ENCODE results near the gene SLC12A8.

The SLC12A8 gene

DNA sequence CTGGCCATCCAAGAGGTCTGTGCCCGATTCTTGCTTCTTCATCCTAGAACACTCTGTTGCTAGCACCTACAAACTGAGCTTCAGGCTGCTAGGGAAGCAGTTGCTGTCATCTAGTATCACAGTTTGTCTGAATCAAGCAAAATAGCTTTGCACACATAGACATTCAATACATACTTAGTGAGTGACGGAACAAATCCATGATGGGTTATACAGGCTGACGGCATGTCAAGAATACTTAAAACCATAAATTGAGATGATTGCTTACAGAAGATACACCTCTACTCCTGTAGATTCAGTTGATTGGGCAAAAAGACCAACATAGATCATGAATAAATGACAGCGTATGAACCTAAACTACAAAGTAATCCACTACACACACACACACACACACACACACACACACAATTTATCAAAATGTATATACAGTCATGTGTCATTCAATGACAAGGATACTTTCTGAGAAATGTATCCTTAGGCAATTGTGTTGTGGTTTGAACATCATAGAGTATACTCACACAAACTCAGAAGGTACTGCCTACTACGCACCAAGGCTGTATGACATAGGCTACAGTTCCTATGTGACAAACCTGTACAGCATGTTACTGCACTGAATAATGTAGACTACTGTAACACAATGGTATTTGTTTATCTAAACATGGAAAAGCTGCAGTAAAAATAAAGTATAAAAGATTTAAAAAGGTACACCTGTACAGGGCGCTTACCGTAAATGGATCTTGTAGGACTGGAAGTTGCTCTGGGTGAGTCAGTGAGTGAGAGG, 142.4 kb downstream of the SLC12A8 start:
- DNase-seq, result no peak

DNA sequence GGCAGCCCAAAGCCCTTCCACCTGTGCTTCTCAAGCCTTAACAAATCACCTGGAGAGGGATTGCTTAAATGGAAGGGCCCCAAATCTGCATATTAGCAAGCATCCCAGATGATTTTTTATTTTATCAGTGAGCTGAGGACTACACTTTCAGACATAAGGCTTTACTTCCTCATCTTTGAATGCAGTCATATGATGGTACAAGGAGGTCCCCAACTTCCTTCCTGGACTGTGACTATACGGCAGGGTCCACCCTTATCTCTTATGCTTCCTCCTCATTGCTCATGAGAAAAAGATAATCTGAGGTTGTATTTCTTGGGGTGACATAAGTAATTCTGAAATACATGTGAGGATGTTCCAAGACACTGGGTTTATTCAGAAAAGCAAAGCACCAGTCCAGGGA, 143.1 kb downstream of the SLC12A8 start:
- no peak for DNase-seq

DNA sequence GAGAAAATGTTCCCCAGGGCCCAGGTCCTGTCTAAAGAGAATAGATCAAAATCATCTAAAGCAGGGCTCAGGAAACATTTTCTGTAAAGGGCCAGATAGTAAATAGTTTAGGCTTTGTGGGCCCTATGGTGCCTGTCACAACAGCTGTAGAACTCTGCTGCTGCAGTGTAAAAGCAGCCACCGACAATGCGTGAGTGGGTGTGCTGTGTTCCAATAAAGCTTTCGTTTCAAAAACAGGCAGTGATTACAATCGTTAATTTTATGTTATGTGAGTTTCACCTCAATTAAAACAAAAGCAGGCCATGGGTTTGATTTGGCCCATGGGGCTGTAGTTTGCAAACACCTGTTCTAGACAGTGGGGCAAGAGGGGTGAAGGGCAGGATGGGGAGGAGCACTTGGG, 144.3 kb downstream of the SLC12A8 start:
- DNase-seq, result no peak

DNA sequence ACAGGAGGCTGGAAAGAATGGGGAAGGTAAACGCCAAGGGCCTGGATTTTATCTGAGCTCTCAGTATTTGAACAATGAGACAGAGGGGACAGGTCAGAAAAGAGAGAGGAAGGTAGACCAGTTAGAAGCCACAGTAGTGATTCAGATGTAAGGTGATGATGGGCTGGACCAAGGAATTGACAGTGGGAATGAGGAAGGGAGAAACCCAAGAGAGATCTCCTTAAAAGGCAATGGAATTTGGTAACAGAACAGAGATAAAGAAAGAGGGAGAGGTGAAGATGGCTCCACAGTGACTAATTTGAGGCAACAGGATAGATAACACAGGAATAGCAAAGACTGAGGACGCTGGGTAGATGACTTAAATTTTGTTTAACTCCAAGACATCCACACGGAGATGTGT, 145.3 kb downstream of the SLC12A8 start:
- no peak for DNase-seq

DNA sequence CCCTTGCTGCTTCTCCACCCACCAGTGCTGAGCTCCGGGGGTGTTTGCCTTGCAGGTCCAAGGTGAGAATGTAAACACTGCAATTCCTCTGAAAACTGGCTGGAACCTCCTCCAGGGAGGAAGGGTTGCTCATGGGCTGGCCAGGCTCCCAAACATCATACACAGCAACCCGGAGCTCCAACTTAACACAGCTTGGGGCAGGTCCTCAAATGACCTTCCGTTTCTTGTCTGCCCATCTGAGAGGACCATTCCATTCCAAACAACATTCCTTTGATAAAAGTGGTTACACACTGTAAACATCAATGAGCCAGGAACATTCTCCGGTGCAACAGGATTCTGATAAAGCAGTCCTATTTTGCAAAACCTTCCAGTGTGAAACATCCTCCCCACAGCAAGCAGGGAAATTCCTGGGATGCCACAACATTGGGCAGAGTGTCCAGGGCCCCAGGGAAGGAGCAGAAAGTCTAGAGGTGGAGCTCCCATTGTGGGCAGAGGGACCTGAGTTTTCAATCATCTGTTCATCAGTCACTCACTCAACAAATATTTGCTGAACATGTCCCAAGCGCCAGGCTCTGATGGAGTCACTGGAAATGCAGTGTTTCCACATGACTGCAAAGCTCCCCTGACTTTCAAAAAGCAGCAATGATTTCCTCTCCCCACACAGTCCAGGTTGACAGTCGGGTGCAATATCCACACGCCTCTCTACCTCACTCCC, 149.5 kb downstream of the SLC12A8 start:
- DNase-seq, result no peak

DNA sequence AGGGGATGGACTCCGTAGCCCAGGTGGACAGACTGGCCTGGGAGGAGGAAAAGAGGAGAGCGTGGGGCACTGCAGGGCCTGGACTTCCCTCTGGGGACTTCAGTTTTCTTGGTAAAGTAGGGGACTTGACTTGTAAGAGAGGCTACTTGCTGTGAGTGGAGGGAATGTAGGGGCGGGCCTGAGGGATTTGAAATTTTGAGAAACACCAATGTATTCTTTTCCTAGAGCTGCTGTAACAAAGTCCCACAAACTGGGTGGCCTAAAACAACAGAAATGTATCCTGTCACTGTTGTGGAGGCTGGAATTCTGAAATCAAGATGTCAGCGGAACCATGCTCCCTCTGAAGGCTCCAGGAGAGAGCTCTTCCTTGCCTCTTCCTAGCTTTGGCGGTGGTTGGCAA, 150.9 kb downstream of the SLC12A8 start:
- no peak for DNase-seq

DNA sequence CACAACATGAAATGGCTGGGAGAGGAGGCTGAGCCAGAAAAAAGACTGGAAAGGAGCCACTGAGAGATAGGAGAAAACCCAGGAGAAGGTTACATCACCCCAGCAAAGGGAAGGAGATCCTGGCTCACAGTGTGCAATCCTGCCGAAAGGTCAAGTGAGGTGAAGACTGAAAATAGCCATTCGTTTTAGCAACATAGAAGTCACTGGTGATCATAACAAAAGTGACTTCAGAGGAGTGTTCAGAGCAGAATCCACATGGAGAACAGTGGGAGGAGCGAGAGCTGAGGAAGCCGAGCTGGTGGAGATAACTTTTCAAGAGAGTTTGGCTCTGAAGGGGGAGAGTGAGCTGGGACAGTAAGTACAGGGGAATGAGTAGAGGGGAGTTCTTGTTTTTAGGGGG, 151.4 kb downstream of the SLC12A8 start:
- DNase-seq, result no peak

DNA sequence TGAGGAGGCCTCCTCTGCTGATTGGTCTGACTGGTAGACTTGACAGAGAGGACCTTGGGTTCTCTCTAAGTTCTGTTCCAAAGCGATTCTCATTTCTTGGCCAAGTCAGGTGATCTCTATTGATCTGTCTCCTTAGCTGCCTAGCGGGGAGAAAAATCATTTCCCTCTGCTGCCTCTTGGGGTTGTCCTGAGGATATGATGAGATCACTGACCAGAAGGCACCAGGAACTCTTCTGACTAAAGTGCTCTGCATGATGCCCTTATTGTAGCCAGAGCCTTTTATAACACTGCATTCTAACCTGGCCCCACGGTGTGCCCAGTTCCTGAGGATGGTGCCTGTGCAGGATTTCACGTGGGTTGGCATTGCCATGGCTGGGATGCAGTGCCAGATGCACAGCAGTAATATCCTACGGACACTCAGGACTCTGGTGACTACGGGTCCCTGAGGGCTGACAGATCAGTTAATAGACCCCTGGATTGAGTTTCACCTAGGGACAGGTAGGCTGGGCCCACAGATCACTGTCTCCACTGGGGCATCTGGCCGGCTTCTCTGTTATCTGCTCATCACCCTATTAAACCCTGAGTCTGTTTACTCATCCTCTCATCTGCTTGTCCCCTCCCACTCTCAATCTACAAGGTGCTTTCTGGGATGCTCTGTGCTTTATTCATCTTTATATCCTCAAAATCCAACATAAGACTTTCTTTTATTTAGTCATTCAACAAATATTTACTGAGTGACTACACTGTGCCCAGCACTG, 152.9 kb downstream of the SLC12A8 start:
- no peak for DNase-seq

DNA sequence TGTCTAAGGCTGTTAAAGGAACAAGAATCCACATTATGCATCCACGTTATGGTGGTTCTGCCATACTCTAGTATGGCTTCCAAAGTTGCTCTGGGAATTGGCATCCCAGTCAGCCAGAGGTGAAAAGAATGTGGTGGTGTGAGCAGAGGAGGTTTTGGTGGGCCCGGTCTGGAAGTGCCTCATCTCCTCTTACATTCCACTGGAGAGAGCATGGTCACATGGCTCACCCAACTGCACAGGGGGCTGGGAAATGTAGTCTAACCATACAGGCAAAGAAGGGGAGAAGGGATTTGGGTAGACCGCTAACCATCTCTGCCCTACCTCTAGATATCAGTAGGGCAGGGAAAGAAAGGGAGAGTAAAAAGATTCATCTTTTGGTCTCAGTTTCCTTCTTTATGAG, 153.6 kb downstream of the SLC12A8 start:
- DNase-seq, result no peak

DNA sequence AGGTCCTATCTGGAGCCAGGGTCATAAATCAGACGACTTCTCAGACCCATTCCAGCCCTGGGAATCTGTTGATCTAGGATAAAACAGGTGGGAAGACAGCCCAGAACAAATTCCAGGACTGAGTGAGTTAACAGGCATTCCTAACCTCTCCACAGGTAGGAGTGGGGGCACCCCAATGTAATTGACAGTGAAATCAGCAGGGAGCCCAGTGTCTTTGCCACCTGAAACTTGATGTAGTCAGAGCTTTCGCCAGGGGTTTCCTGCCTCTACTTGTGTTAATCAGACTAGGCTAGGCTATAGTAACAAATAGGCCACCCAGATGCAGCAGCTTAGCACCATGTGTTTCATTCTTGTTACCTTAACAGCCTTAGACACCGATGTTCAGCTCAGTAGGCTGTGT, 154.0 kb downstream of the SLC12A8 start:
- no peak for DNase-seq

DNA sequence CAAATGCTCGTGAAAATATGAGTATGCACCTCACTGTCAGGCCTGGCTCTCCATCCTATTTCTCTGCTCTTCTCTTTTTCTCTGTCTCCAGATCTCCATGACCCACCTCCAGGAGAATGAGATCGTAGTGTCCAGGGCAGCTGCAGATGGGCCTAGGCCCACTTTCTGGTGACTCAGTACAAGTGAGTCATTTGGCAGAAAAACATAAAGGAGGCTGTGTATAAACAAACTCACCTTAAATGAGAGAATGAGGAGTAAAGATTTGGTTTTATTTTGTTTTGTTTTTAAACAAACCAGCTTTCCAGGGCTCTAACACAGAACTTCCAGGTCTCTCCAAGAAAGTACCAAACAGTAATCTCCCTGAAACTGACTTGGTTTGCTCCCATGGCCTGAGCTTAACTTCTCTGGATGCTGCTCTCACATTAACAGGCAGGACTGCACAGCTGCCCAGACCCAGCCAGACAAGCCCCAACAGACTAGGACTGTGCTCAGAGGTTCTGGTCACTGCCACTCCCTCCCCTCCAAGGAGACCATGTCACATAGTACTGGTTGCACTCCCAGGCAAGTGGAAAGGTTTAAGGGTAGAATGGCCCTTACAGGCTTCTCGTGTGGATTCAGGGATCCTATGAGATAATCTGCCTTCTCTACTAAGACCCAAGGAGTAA, 155.2 kb downstream of the SLC12A8 start:
- DNase-seq, result no peak

DNA sequence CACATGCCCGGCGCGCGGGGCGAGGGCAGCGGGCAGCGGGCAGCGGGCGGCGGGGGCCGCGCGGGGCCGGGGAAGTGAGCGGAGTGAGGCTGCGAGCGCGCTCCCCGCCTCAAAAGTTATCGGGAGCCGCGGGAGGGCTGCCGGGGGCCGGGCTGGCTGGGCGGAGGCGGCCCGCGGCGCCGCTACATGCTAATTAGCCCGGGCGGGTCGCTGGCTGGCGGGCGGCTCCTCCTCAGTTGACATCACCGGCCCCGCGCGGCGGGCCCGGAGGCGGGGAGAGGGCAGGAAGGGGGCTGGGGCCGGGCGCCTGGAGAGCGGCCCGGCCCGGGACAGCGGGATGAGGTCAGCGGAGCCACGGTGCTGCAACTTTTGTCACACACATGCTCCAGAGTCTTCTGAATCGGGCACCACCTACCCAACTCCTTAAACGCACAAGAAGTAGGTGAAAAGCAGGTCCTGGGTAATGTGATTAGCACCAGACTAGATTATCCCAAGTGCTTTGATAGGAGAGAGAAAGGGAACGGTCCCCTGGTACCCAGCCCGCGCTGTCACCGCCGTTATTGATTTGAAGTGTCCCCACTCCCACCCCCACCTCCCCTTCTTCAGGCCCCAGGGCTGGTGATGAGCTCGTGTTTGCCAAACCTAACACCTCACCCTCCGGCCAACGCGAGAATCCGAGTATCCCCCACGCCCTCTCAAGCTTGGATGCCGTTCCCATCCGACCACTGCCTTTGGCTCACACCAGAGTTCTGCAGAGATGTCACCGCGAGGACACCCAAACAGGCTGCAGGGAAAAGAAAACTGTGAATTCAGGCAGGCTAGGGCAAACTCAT, 156.4 kb downstream of the SLC12A8 start, which contains the start of gene HEG1:
Gene HEG1 (minus strand): TSS at position 85 of the 833 bp plus-strand sequence. CDS start 107 bp downstream, outside the sequence.
- peak; percentile 67 for DNase-seq

DNA sequence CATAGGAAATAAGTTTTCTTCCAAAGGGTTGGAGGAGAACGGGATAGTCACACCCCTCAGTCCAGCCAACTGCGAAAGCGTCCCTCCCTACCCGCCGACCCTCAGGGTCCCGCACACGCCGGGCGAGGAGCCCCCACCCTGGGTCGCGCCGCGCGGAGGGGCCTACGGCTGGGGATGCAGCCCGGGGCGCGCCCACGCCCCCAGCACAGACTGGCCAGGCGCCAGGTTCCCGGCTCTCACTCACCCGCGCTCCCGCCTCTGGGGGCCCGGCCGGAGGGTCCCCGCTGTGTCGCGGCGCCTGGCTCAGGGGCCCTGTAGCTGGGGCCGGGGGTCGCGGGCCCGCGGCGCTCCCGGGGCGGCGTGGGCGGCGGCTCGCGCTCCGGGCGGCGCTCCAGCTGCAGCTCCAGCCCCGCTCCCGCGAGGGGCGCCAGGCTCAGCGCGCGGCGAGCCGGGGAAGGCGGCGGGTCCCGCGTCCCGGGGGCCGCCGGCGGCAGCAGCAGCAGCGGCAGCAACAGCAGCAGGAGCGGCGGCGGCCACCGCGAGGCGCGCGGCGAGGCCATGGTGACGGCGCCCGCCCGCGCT, 157.1 kb downstream of the SLC12A8 start:
- peak; percentile 44 for DNase-seq

DNA sequence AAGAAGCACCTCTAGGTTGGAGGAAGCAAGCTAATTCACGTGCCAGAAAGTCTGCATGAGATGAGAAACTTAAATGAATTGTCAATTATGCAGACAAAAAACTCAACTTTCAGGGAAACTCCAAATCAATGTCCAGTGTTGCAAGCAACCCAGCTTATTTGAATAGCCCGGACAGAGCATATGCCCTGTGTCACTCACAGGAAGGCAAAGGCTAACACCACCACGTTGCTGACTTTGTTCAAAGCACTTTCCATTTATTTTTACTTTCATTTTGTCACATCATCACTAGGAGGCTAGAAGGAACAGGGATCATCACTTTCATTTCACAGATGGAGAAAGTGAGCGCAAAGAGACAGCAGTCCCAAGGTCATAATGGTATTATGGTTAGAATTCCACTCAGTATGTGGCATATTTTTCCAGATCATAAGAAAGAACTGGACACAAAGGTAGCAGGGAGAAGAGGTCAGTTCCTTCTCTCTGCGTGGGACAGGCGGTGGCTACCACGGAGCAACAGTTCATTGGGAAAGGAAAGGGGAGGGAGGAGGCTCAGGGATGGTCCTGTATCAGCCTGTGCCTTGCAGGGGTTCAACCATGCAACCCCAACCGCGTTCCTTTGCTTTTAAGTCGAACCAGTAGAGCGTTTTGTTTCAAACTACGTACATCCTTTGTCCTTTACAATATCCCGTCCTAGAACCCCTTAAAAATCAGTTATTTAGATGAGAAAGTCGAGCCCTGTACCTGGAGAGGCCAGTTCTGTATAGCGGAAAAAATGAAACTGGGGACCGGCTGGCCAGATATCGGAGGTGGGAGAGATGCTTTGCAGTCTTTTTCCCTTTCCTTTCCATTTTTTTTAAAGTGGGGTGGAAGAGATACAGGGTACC, 157.9 kb downstream of the SLC12A8 start:
- DNase-seq, result peak; percentile 53

DNA sequence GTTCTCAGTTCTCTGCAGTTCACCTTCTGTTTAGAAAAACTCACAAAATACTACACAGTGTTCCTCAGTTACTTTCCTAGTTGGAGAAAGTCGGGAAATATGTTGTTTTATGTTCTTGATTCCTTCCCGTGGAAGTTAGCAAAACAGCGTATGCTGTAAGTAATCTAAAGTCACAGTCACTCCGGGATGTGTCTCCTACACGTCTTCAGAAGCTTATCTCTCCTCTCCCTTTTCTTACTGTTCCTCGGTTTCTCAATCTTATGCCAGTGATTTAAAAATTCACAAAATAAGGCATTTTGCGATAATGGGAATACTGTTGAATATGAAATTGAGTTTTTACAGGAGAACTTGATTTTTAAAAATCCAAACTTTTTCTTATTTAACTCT, 158.5 kb downstream of the SLC12A8 start:
- DNase-seq, result no peak

DNA sequence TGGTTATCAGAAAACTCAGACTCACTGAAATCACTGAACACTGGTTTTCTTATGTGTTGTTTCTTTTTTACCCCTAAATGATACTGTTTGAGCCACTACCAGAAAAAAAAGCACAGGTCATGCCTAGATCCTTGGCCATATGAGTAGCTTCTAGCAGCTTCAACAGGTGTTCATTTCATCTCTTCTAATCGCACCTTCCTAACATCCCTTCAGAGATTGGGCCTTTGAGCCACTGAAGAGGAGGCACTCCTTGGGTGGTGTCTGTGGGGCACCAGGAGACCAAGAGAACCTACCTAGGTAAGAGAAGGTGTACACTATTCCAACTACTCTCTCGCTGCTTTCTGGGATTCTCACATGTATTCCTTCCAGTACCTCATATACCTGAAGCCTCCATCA, 159.2 kb downstream of the SLC12A8 start:
- no peak for DNase-seq

DNA sequence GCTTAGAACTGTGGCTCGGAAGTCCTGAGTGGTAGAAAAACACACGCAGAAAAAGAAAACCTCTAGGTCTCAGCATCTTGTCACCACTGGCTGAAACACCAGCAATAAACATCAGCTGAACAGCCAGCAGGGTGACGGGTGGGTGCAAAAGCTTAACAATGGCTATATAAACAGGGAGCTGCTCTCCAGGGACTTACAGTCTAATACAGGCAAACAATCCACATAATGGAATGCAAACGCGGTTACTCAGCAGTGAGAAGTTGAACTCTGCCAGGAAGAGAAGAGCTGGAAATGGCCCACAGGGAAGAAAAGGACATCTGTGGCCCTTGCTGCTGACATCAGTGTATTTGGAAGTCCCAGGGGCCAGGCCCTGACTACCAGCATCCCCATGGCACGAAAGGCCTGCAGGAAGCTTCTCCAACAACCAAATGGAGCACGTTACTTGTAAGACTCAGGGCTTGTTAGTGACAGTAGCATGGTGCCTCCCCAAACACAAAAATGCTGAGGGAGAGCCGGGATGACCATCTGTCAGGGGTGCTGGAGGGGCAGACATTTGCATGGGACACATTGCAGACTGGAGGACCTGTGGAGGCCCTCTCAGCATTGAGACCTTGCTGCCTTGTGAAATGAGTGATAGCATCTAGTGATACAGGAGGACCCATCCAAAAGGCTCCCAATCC, 159.8 kb downstream of the SLC12A8 start:
- DNase-seq, result no peak

DNA sequence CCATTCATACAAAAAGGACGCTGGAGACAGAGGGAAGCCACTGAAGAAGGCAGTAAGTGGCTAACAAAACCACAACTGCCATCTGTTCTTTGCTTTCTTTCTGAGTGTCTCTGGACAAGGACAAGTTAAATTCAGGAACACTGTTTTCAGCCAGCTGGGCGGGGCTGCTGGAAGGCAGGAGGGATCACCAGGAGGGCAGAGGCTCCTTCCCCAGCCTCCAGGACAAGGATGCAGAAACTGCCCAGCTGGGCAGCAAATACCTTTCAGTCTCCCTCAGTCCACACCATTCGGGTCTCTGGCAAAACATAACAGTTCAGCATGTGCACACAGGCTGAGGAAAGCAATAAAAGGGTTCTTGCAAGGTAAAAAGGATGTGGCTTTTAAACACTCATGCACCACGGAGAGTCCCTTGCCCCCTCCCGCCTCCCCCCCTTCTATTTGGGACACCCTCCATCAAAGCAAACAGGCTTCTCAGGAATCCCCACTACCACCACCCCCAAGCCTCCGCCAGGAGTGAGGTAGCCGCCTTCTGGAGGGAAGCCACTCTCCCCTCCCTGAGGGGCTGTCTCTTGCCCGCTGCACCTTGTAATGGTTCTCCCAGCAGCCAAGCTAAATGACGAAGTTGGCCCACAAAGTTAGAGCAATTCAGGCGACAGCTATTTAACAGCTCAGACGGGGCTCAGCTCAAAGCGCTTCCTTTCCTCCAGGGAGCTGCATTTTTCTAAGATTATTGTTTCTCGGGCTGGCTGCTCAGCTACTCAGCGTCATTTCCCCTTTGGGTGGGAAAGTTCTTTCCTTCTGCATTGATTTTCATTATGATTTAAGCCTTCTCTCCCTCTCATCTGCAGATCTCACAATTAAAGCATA, 160.6 kb downstream of the SLC12A8 start:
- no peak for DNase-seq

DNA sequence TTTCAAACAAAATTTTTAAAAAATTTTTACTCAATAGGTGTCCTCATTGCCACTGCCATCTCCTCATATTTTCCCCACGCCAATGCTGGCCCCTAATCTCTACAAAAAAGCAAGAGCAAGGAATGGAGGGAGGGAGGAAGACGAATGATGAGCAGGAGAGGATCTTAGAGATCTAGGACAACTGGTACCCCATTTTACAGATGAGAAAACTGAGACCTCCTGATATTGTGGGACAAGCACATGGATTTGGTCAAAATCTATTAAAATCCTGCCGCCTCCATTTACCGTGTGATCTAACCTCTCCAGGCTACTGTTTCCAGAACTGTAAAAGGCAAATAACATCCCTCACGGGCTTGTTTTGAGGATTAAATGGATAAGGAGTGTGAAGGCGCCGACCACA, 161.3 kb downstream of the SLC12A8 start:
- DNase-seq, result no peak

All from RPMI8226 (cell line).